GM19328 (cell line): ENCODE data around the gene CYP24A1.

Source experiments
- ATAC-seq: cut with Tn5 transposase; IDR thresholded peaks from one replicate; pipeline ENCODE4 v1.9.1; 2021; ENCODE audit warnings: mild to moderate bottlenecking, moderate library complexity; ENCODE audit not compliant: unreplicated experiment

Gene CYP24A1

GRCh38 chr20:54204063-54204462 is 30.3 kb upstream of the CYP24A1 start:
- no peak for ATAC-seq

GRCh38 chr20:54203281-54203680 is 29.5 kb upstream of the CYP24A1 start:
- no peak for ATAC-seq

- ATAC-seq = no peak
These were observed 27.6 kb upstream of the CYP24A1 start for GRCh38 chr20:54201268-54201846.

GRCh38 chr20:54200487-54201267 is 26.9 kb upstream of the CYP24A1 start:
- ATAC-seq = no peak

- no peak for ATAC-seq
These were observed 26.0 kb upstream of the CYP24A1 start for GRCh38 chr20:54199721-54200176.

- ATAC-seq = no peak
These were observed 25.5 kb upstream of the CYP24A1 start for GRCh38 chr20:54199283-54199682.

GRCh38 chr20:54197621-54198604 is 24.1 kb upstream of the CYP24A1 start:
- no peak for ATAC-seq

GRCh38 chr20:54195483-54196472 is 22.0 kb upstream of the CYP24A1 start:
- ATAC-seq = no peak

- ATAC-seq = no peak
These were observed 21.1 kb upstream of the CYP24A1 start for GRCh38 chr20:54194724-54195438.

GRCh38 chr20:54193817-54194216 is 20.0 kb upstream of the CYP24A1 start:
- no peak for ATAC-seq

GRCh38 chr20:54190217-54190616 is 16.4 kb upstream of the CYP24A1 start:
- ATAC-seq = no peak

GRCh38 chr20:54189630-54190029 is 15.8 kb upstream of the CYP24A1 start:
- ATAC-seq = no peak

- ATAC-seq = no peak
These were observed 14.5 kb upstream of the CYP24A1 start for GRCh38 chr20:54188132-54188849.

- no peak for ATAC-seq
These were observed 11.3 kb upstream of the CYP24A1 start for GRCh38 chr20:54184904-54185626.

GRCh38 chr20:54184071-54184470 is 10.3 kb upstream of the CYP24A1 start:
- no peak for ATAC-seq

GRCh38 chr20:54180931-54181330 is 7.1 kb upstream of the CYP24A1 start:
- no peak for ATAC-seq

GRCh38 chr20:54179946-54180345 is 6.2 kb upstream of the CYP24A1 start:
- ATAC-seq = no peak

- no peak for ATAC-seq
These were observed 4.5 kb upstream of the CYP24A1 start for GRCh38 chr20:54178256-54178655.
